HepG2 (cell line): ENCODE results near the gene TXNDC2. TPM values are rescaled to one million over a fixed set of nuclear protein-coding genes. Genes with fewer than 3 reads are reported as not detected.
A peak's percentile ranks its signal among the peaks of the same experiment; 100 is the strongest.

Source experiments
- ATAC-seq: fragments of 200-7000 bp; cut with Tn5 transposase; 3 replicates; pipeline ENCODE4 v1.9.1; 2020; ENCODE audit warnings: mild to moderate bottlenecking, moderate library complexity
- BruUV-seq: library from RNA; stranded (reverse); fragments of 400-500 nt; replicated peaks from 2 replicates; lab custom pipeline; 2021; lab: Mats Ljungman, UMichigan
- CTCF ChIA-PET: fragments of 300-600 bp; formaldehyde crosslinking; extraction: SDS; loops from one replicate; lab custom pipeline; 2021; ENCODE audit warnings: low total read pairs, inconsistent platforms, low intra/inter-chr PET ratio; lab: Yijun Ruan, JAX
- POLR2A ChIA-PET: fragments of 350-600 bp; sonication (Branson Sonifier 250); formaldehyde crosslinking; loops from one replicate; lab custom pipeline; 2020; ENCODE audit warnings: antibody characterized with exemption, inconsistent platforms; lab: Yijun Ruan, JAX
- DNase-seq: peaks from one replicate; pipeline ENCODE4 v3.0.0-alpha.2; 2015; ENCODE audit warnings: low spot score
- FAIRE-seq: peaks from 3 replicates; lab custom pipeline; 2011; peaks lifted over from hg19 to GRCh38; lab: Jason Lieb, UNC
- H2AFZ ChIP-seq: one replicate; pipeline ENCODE4 v1.6.1; 2011; ENCODE audit warnings: low read length, inconsistent platforms
- H3K27ac ChIP-seq: fragments of 300-600 bp; 3 replicates; pipeline ENCODE4 v1.8.0; 2011; ENCODE audit warnings: mixed run types, mild to moderate bottlenecking, mixed read lengths, low read length, inconsistent platforms; ENCODE audit not compliant: insufficient read depth; ENCODE audit errors: extremely low read length
- H3K27me3 ChIP-seq, 2 experiments: fragments of 200-600 bp in 1 of 2; 2 replicates in 1 of 2; 3 replicates in 1 of 2; pipeline versions ENCODE4 v1.6.0 to v1.8.0; 2011; ENCODE audit warnings: low read length in 2 of 2, mild to moderate bottlenecking in 2 of 2, moderate library complexity in 2 of 2, inconsistent platforms in 1 of 2; ENCODE audit not compliant: insufficient read depth in 2 of 2, control insufficient read depth in 1 of 2
- H3K36me3 ChIP-seq, 2 experiments: fragments of 200-600 bp in 1 of 2; replicated peaks in 1 of 2; 2 replicates in 1 of 2; 3 replicates in 1 of 2; pipeline versions ENCODE4 v1.5.1 to v1.8.0; 2011; ENCODE audit warnings: low read length in 2 of 2, inconsistent platforms in 1 of 2; ENCODE audit not compliant: insufficient read depth in 2 of 2, control insufficient read depth in 1 of 2
- H3K4me1 ChIP-seq: 2 replicates; pipeline ENCODE4 v1.5.1; 2012; ENCODE audit warnings: low read length, inconsistent platforms; ENCODE audit not compliant: insufficient read depth
- H3K4me2 ChIP-seq: 2 replicates; pipeline ENCODE4 v1.6.0; 2011; ENCODE audit warnings: low read depth, low read length, inconsistent platforms
- H3K4me3 ChIP-seq, 3 experiments: fragments of 200-600 bp in 1 of 3; sonication (generic), shearing (Covaris generic) in 1 of 3; replicated peaks in 1 of 3; 2 replicates each; pipeline ENCODE4 v1.5.1; 2011 to 2016; ENCODE audit warnings: low read length in 3 of 3, inconsistent platforms in 2 of 3, low read depth in 2 of 3, mild to moderate bottlenecking in 2 of 3, control low read depth in 1 of 3, mixed read lengths in 1 of 3; ENCODE audit not compliant: insufficient read depth in 1 of 3
- H3K79me2 ChIP-seq: one replicate; pipeline ENCODE4 v1.6.1; 2011; ENCODE audit warnings: low read length, inconsistent platforms; ENCODE audit not compliant: insufficient read depth
- H3K9ac ChIP-seq: 2 replicates; pipeline ENCODE4 v1.6.0; 2011; ENCODE audit warnings: mild to moderate bottlenecking, low read depth, low read length, inconsistent platforms; ENCODE audit not compliant: insufficient read depth
- H3K9me3 ChIP-seq: 2 replicates; pipeline ENCODE4 v1.5.1; 2012; ENCODE audit warnings: mild to moderate bottlenecking, low read length
- H4K20me1 ChIP-seq: 2 replicates; pipeline ENCODE4 v1.6.0; 2011; ENCODE audit warnings: inconsistent platforms, mild to moderate bottlenecking, low read length, moderate library complexity; ENCODE audit not compliant: insufficient read depth
- CCDC6 ChIP-seq: sonication (generic); formaldehyde crosslinking; IDR thresholded peaks from 2 replicates; pipeline ENCODE4 v1.8.1; 2022; ENCODE audit warnings: mild to moderate bottlenecking, missing genetic modification reagents, moderate library complexity
- HDAC1 ChIP-seq: sonication (generic); formaldehyde crosslinking; IDR thresholded peaks from 2 replicates; pipeline ENCODE4 v1.5.1; 2020; ENCODE audit warnings: mild to moderate bottlenecking, missing genetic modification reagents
- MED8 ChIP-seq: sonication (generic); formaldehyde crosslinking; IDR thresholded peaks from 2 replicates; pipeline ENCODE4 v1.8.1; 2023; ENCODE audit warnings: mild to moderate bottlenecking, missing genetic modification reagents; ENCODE audit not compliant: insufficient replicate concordance
- REST ChIP-seq, 2 experiments: IDR thresholded peaks; 2 replicates each; pipeline ENCODE4 v1.6.1; 2011 to 2012; ENCODE audit warnings: low read length in 2 of 2, borderline replicate concordance in 1 of 2, low read depth in 1 of 2, mild to moderate bottlenecking in 1 of 2, moderate library complexity in 1 of 2
- ZBTB2 ChIP-seq: sonication (generic); formaldehyde crosslinking; IDR thresholded peaks from 2 replicates; pipeline ENCODE4 v1.8.0; 2022; ENCODE audit warnings: low read depth, missing genetic modification reagents
- ZNF879 ChIP-seq: sonication (generic); formaldehyde crosslinking; IDR thresholded peaks from 2 replicates; pipeline ENCODE4 v1.8.1; 2023; ENCODE audit warnings: missing genetic modification reagents
- WGBS: methylation state at CpG from one replicate; pipeline ENCODE4 v1.1.6; 2017; ENCODE audit warnings: low lambda C conversion rate; 5-methylcytosine and 5-hydroxymethylcytosine counted together
- in situ Hi-C: cut with HindIII; loops from 2 replicates; pipeline ENCODE4 v1.10.0; 2017; ENCODE audit warnings: low pct_unique_long_range_greater_than_20kb; ENCODE audit not compliant: extremely low pct_ligation_motif_present
- intact Hi-C: fragments of 100-400 bp; cut with micrococcal nuclease; formaldehyde crosslinking; loops from one replicate; pipeline ENCODE4 v1.10.0; 2022; ENCODE audit not compliant: unreplicated experiment
- polyA plus RNA-seq, 8 experiments: library from polyadenylated mRNA; depleted of rRNA in 3 of 8; stranded (reverse) in 7 of 8; unstranded in 1 of 8; fragments of >200 nt; fragmentation: Illumina TruSeq in 4 of 8; extraction: Trizol in 4 of 8; gene quantifications; 2 replicates each; pipeline versions ENCODE4 v1.2.1 to v1.2.3, GENCODE V29; 2011 to 2016; ENCODE audit warnings: low read depth in 4 of 8, missing spikeins in 1 of 8, mixed read lengths in 1 of 8; ENCODE audit not compliant: insufficient read depth in 1 of 8
- total RNA-seq, 5 experiments: library from RNA; depleted of rRNA; stranded (reverse); fragments of >200 nt; fragmentation: Illumina TruSeq; extraction: Trizol; gene quantifications; 2 replicates each; pipeline ENCODE4 v1.2.3, GENCODE V29; 2016; ENCODE audit warnings: low read depth in 1 of 5

The TXNDC2 gene
- total and polyA plus RNA-seq, 2 of the 13 experiments (the other 11 are each of a cell fraction or from before 2014, with no cell fraction given): not detected

- no peak for TF ChIP-seq CCDC6
- no peak for TF ChIP-seq MED8 (CRISPR knock-in tag)
- no peak for TF ChIP-seq REST (IDR thresholded peaks at IDR 0.05; ENCODE audit: borderline replicate concordance in 1 of 2, low read depth in 1 of 2, low read length in 2 of 2)
- TF ChIP-seq, all 625 proteins: peak for 0
Observed at GRCh38 chr18:9867071-9867594, 18.6 kb upstream of the TXNDC2 start (continued).

DNA sequence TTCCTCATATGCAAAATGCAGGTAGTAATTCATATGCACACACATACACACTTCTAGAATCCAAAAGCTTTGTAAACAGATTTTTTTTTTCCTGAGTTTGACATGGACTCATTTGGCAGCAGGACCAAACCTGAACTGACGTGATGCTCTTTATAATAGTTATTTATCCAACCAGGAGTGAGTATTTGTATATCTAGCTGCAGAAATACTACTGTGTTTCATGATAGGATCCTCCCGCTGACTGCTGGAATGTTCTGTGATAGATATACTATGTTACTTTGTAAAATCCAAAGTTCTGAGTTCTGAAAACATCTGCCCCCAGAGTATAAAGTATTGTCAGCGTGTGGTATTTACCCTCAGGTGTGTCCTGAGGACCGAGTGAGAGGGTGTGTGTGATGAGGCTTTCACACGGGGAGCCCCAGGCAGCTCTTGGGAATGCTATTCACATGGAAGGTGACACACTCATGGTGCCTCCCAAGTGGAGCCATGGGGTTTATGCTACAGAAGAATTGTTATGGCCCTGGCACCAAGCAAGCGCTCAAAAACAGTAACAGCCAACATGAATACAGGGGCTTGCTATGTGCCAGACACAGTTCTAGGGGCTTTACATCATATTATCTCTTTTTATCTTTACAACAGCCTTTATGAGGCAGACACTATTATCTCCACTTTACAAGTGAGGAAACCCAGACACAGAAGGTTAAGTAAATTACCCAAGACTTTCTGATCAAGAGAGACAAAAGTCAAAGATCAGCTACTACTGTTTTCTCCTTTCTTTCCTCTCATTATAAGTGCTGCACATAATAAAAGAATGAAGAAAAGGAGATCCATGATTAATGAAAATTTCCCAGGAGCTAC is 16.7 kb upstream of the TXNDC2 start:
- H3K4me2 ChIP-seq: peak overlapping the region; percentile 39; the same call in 1 of the 2 replicates
- ATAC-seq (no peak; the same call in 2 of the 3 replicates), FAIRE-seq (no peak), DNase-seq (no peak)
- no peak for TF ChIP-seq ZNF879 (CRISPR knock-in tag)
- TF ChIP-seq HDAC1: no peak
- no peak for TF ChIP-seq ZBTB2 (CRISPR knock-in tag)
- no TSS peak for BruUV-seq
- peaks cover 15% of the 10 kb centered on the region for H3K9me3 ChIP-seq
- ChIA-PET CTCF (no interaction called here), POLR2A (interaction anchor here (0.8 to 2.3 kb wide), 7 partner anchors 15 to 66 kb away, joined by 3 to 19 read pairs (median 8); partner anchors contain the start of genes TXNDC2 and VAPA)
- H3K9ac ChIP-seq: no peak overlapping the region
- intact Hi-C loops: no loop called here
- H3K4me3 ChIP-seq: no peak overlapping the region
- H4K20me1 ChIP-seq: no peaks in the 10 kb centered on the region
- in situ Hi-C loops: no loop called here
- WGBS: 81% methylated on average over 6 of the region's 6 CpGs
- H3K27ac ChIP-seq: peak overlapping the region; percentile 51
- H3K79me2 ChIP-seq: no peaks in the 10 kb centered on the region
- H3K27me3 ChIP-seq: no peaks in the 10 kb centered on the region; a peak in 1 of 5 replicates
- H2AFZ ChIP-seq: no peak overlapping the region
- no peaks in the 10 kb centered on the region for H3K36me3 ChIP-seq
- peaks cover 29% of the 10 kb centered on the region for H3K4me1 ChIP-seq
